CD4-positive, alpha-beta T cell (primary cell): Measurements from ENCODE around the gene CHST14. TPM values are rescaled to one million over a fixed set of nuclear protein-coding genes. Genes with fewer than 3 reads are reported as not detected.
A peak's percentile ranks its signal among the peaks of the same experiment; 100 is the strongest.

Source experiments
- ATAC-seq: fragments of 200-7000 bp; cut with Tn5 transposase; one replicate; pipeline ENCODE4 v1.10.0; 2022; ENCODE audit warnings: mild to moderate bottlenecking; ENCODE audit not compliant: poor library complexity
- CTCF ChIA-PET: fragments of 350-600 bp; sonication (Branson Sonifier 250); formaldehyde crosslinking; loops from one replicate; lab custom pipeline; 2021; ENCODE audit warnings: antibody characterized with exemption, inconsistent platforms; lab: Charles Lee
- POLR2A ChIA-PET: fragments of 350-600 bp; sonication (Branson Sonifier 250); formaldehyde crosslinking; loops from one replicate; lab custom pipeline; 2021; ENCODE audit warnings: antibody characterized with exemption, inconsistent platforms; lab: Charles Lee
- DNase-seq, 14 experiments: peaks; one replicate each; pipeline ENCODE4 v3.0.0-alpha.2; 2013 to 2020; ENCODE audit warnings: mixed read lengths in 2 of 14
- H3K27ac ChIP-seq, 2 donors: one replicate each; pipeline versions ENCODE4 v1.5.1 to v1.7.0; 2013; ENCODE audit warnings: low read length in 2 of 2, low read depth in 1 of 2, mild to moderate bottlenecking in 1 of 2
- H3K27me3 ChIP-seq, 2 experiments: 1 replicate in 1 of 2; 2 replicates in 1 of 2; pipeline versions ENCODE4 v1.6.1 to v1.7.0; 2013; ENCODE audit warnings: low read length in 2 of 2, control low read depth in 1 of 2, mild to moderate bottlenecking in 1 of 2, moderate library complexity in 1 of 2; ENCODE audit not compliant: insufficient read depth in 2 of 2, control insufficient read depth in 1 of 2
- H3K36me3 ChIP-seq: one replicate; pipeline ENCODE4 v1.6.1; 2013; ENCODE audit warnings: low read length, control low read depth; ENCODE audit not compliant: insufficient read depth
- H3K4me1 ChIP-seq: one replicate; pipeline ENCODE4 v1.6.1; 2013; ENCODE audit warnings: low read length, control low read depth; ENCODE audit not compliant: insufficient read depth
- H3K4me3 ChIP-seq: one replicate; pipeline ENCODE4 v1.5.1; 2013; ENCODE audit warnings: mild to moderate bottlenecking, low read length, moderate library complexity
- H3K9me3 ChIP-seq, 2 experiments: 1 replicate in 1 of 2; 2 replicates in 1 of 2; pipeline versions ENCODE4 v1.6.1 to v1.7.0; 2013; ENCODE audit warnings: low read length in 2 of 2, mild to moderate bottlenecking in 2 of 2, control low read depth in 1 of 2, moderate library complexity in 1 of 2; ENCODE audit not compliant: control insufficient read depth in 1 of 2, insufficient read depth in 1 of 2
- H3K27ac Mint-ChIP-seq: one replicate; pipeline ENCODE4 v1.8.0; 2020; ENCODE audit warnings: mixed read lengths
- H3K27me3 Mint-ChIP-seq: one replicate; pipeline ENCODE4 v1.8.0; 2021; ENCODE audit warnings: mixed read lengths
- H3K36me3 Mint-ChIP-seq: one replicate; pipeline ENCODE4 v1.8.0; 2021; ENCODE audit warnings: low read depth, mixed read lengths
- H3K4me1 Mint-ChIP-seq: one replicate; pipeline ENCODE4 v1.8.0; 2021; ENCODE audit warnings: low read depth, mixed read lengths
- H3K4me3 Mint-ChIP-seq: one replicate; pipeline ENCODE4 v1.8.0; 2020; ENCODE audit warnings: mild to moderate bottlenecking, mixed read lengths
- H3K9me3 Mint-ChIP-seq: one replicate; pipeline ENCODE4 v1.8.0; 2020; ENCODE audit warnings: mixed read lengths
- CTCF ChIP-seq: fragments of 200-600 bp; IDR thresholded peaks from one replicate; pipeline ENCODE4 v1.8.0; 2022; ENCODE audit warnings: antibody characterized with exemption, mild to moderate bottlenecking
- intact Hi-C, 2 experiments: fragments of 100-400 bp; cut with DNase I in 1 of 2; cut with micrococcal nuclease in 1 of 2; formaldehyde crosslinking; loops; one replicate each; pipeline versions ENCODE4 v1.15.1 to v1.9.0; 2023 to 2025; cut with DNase I, micrococcal nuclease
- total RNA-seq, 174 experiments: library from RNA in 2 of 174; stranded (reverse) in 2 of 174; gene quantifications; one replicate each; pipeline ENCODE4 v1.2.3 and lab custom pipeline; 2021 to 2026

CHST14 gene
- total RNA-seq, 2 experiments from 2014 or later, result 4.6 to 5.1 TPM

GRCh38 chr15:40459391-40460015 is 11.3 kb upstream of the CHST14 start:
- peak overlapping the region; percentile 2 for H3K4me3 Mint-ChIP-seq
- ATAC-seq (no peak), DNase-seq (no peak)
- ChIA-PET CTCF (no interaction called here), POLR2A (interaction anchor here (0.8 kb wide), 1 partner anchor 19 kb away, joined by 3 read pairs; the partner anchor contains the start of gene BAHD1)
- H3K27ac Mint-ChIP-seq, result peak overlapping the region; percentile 14
- H3K9me3 ChIP-seq, result no peaks in the 10 kb centered on the region
- intact Hi-C loops, result no loop called here
- H3K9me3 Mint-ChIP-seq, result no peaks in the 10 kb centered on the region
- no peaks in the 10 kb centered on the region for H3K27me3 ChIP-seq
- peaks cover 26% of the 10 kb centered on the region for H3K36me3 Mint-ChIP-seq
- no peak overlapping the region for H3K4me3 ChIP-seq
- no peaks in the 10 kb centered on the region for H3K27me3 Mint-ChIP-seq
- peaks cover 33% of the 10 kb centered on the region for H3K4me1 ChIP-seq
- no peak for TF ChIP-seq CTCF
- H3K27ac ChIP-seq, result no peak overlapping the region
- H3K36me3 ChIP-seq, result peaks cover 63% of the 10 kb centered on the region
- H3K4me1 Mint-ChIP-seq, result peaks cover 42% of the 10 kb centered on the region

- CTCF ChIA-PET, result no interaction called here
- H3K27ac Mint-ChIP-seq, result peak overlapping the region; percentile 14
- no peak overlapping the region for H3K4me3 Mint-ChIP-seq
These were observed 10.4 kb upstream of the CHST14 start for GRCh38 chr15:40460404-40460803.

GRCh38 chr15:40461958-40462357 is 8.8 kb upstream of the CHST14 start:
- no peak overlapping the region for H3K4me3 ChIP-seq
- no peak for TF ChIP-seq CTCF
- CTCF ChIA-PET, result no interaction called here
- H3K27me3 Mint-ChIP-seq, result no peaks in the 10 kb centered on the region
- intact Hi-C loops, result no loop called here
- no peaks in the 10 kb centered on the region for H3K27me3 ChIP-seq
- H3K27ac Mint-ChIP-seq, result no peak overlapping the region
- ATAC-seq (no peak), DNase-seq (peak in 1 of 14 experiments; percentile 7)
- peaks cover 85% of the 10 kb centered on the region for H3K36me3 ChIP-seq
- no peaks in the 10 kb centered on the region for H3K9me3 Mint-ChIP-seq
- POLR2A ChIA-PET, result no interaction called here
- H3K9me3 ChIP-seq, result no peaks in the 10 kb centered on the region
- H3K4me3 Mint-ChIP-seq, result no peak overlapping the region
- H3K4me1 ChIP-seq, result peaks cover 23% of the 10 kb centered on the region
- peaks cover 48% of the 10 kb centered on the region for H3K36me3 Mint-ChIP-seq
- H3K27ac ChIP-seq, result no peak overlapping the region
- H3K4me1 Mint-ChIP-seq, result peaks cover 23% of the 10 kb centered on the region

More at GRCh38 chr15:40460404-40460803, 10.4 kb upstream of the CHST14 start:
- no peak overlapping the region for H3K4me3 ChIP-seq
- H3K27ac ChIP-seq, result no peak overlapping the region
- no peaks in the 10 kb centered on the region for H3K27me3 ChIP-seq
- intact Hi-C loops, result no loop called here
- H3K27me3 Mint-ChIP-seq, result no peaks in the 10 kb centered on the region
- peaks cover 33% of the 10 kb centered on the region for H3K4me1 Mint-ChIP-seq
- TF ChIP-seq CTCF, result no peak
- DNase-seq (peak in 1 of 14 experiments; percentile 3), ATAC-seq (no peak)
- no peaks in the 10 kb centered on the region for H3K9me3 Mint-ChIP-seq
- no peaks in the 10 kb centered on the region for H3K9me3 ChIP-seq
- H3K36me3 ChIP-seq, result peaks cover 72% of the 10 kb centered on the region
- POLR2A ChIA-PET, result interaction anchor here (0.8 kb wide), 1 partner anchor 10 kb away, joined by 3 read pairs; no protein-coding TSS in a partner anchor
- peaks cover 24% of the 10 kb centered on the region for H3K4me1 ChIP-seq
- peaks cover 35% of the 10 kb centered on the region for H3K36me3 Mint-ChIP-seq
